CD4-positive, alpha-beta T cell treated with Interleukin-4 for 1 hour (primary cell): Measurements from ENCODE around the gene CEMIP2.
"Not testable (repeated sequence)": the region's sequence is repeated elsewhere in the genome, so short reads cannot be mapped to it uniquely, and the experiment has no call there.

Experiments
- DNase-seq, 2 donors: peaks; one replicate each; pipeline ENCODE4 v3.0.0-alpha.2; 2020 to 2022

Gene CEMIP2, protein sequence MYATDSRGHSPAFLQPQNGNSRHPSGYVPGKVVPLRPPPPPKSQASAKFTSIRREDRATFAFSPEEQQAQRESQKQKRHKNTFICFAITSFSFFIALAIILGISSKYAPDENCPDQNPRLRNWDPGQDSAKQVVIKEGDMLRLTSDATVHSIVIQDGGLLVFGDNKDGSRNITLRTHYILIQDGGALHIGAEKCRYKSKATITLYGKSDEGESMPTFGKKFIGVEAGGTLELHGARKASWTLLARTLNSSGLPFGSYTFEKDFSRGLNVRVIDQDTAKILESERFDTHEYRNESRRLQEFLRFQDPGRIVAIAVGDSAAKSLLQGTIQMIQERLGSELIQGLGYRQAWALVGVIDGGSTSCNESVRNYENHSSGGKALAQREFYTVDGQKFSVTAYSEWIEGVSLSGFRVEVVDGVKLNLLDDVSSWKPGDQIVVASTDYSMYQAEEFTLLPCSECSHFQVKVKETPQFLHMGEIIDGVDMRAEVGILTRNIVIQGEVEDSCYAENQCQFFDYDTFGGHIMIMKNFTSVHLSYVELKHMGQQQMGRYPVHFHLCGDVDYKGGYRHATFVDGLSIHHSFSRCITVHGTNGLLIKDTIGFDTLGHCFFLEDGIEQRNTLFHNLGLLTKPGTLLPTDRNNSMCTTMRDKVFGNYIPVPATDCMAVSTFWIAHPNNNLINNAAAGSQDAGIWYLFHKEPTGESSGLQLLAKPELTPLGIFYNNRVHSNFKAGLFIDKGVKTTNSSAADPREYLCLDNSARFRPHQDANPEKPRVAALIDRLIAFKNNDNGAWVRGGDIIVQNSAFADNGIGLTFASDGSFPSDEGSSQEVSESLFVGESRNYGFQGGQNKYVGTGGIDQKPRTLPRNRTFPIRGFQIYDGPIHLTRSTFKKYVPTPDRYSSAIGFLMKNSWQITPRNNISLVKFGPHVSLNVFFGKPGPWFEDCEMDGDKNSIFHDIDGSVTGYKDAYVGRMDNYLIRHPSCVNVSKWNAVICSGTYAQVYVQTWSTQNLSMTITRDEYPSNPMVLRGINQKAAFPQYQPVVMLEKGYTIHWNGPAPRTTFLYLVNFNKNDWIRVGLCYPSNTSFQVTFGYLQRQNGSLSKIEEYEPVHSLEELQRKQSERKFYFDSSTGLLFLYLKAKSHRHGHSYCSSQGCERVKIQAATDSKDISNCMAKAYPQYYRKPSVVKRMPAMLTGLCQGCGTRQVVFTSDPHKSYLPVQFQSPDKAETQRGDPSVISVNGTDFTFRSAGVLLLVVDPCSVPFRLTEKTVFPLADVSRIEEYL (N-terminal part only)

DNA sequence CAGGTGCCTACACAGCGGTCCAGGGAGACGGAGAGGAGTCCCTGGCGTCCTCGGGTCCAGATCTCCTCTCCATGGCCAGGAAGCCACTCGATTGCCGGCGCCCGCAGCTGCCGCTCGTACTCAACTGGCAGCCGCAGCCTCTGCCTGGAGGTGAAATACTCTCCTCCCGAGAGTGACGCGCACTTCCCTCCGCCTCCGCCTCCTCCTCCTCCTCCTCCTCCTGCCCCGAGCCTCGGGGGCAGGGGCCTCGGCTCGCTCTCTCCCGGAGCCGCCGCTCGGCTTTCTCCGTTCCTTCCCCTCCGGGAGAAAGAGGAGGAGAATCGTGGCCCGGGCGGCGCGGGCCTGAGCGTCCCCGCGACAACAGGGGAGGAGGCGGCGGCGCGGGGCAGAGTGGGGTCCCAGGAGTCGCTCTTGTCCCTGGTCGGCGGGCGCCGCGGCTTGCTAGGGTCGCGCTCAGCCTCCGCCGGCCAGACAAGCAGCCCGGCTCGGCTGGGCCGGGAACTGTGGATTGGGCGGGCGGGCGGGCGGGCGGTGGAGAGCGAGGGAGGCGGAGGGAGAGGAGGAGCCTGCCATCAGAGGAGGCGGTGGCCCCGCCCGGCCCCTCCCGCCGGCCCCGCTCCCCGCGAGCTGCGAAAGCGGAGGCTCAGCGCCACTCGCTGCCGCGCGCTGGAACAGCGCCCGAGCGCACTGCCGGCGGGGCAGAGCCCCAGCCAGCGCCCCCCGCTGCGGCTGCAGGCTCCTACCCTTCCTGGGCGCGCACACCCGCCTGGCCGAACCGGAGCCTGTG is at the start of gene CEMIP2:
Gene CEMIP2, minus strand, starts transcription at position 126 of the 787 bp plus-strand sequence. CDS start 18,140 bp downstream, outside the sequence.
- peak; percentile 91 for DNase-seq

- no peak for DNase-seq
These were observed 48.7 kb upstream of the CEMIP2 start for GRCh38 chr9:71816916-71817451.

DNA sequence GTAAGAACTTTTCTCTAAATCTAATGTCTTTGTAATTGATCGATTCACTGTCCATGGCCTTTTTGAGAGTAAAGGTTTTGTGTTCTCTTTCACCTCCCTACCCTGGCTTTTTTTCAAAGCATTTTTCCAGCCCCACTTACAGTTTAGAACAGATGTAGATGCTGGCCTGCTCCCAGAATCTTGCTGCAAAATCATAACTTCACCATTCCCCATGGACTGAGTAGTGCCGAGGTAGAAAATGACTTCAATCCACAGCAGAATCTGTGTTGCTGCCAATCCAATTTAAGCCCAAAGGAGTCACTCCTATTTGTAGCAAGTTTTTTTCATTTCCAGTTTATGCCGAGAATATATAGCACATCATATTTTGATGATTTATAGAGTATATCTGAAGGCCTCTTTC is 46.5 kb upstream of the CEMIP2 start:
- DNase-seq: no peak

- no peak for DNase-seq
These were observed 45.9 kb upstream of the CEMIP2 start for GRCh38 chr9:71814226-71814625.

- DNase-seq: no peak
These were observed 44.1 kb upstream of the CEMIP2 start for GRCh38 chr9:71812385-71812784.

DNA sequence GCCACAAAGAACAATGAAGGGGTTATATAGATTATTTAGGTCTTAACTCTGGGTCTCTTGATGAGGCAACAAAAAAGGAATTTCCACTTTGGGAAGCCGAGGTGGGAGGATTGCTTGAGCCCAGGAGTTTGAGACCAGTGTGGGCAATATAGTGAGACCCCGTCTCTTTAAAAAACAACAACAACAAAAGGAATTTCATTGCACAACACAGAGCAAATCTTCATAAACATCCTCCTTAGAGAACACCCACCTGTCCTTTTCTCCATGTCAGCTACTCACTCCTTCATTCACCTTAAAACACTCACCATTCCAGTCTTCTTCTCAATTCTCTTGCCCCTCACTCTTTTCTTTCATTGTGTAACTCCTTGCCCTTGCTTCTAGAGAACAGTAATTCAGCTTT is 39.8 kb upstream of the CEMIP2 start:
- no peak for DNase-seq

- peak; percentile 73 to 77 for DNase-seq
These were observed 38.6 kb upstream of the CEMIP2 start for GRCh38 chr9:71806901-71807307.

- DNase-seq: not testable (repeated sequence)
These were observed 36.8 kb upstream of the CEMIP2 start for GRCh38 chr9:71805096-71805495.

DNA sequence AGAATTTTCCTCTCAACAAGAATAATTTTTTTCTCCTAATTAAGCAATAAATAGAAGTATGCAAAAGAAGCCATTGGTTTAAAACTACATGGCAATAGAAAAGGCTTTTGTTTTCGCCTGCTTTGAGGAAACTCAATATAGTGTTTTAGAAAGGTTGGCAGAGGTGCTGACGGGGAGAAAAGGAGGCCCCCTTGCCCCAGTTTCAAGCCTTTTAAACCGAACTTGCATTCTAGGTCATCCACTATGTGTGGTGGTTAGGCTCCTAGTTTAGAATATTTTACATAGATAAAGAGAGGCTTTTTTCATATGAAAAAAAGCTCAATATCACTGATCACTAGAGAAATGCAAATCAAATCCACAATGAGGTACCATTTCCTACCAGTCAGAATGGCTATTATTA is 33.5 kb upstream of the CEMIP2 start:
- DNase-seq: no peak

GRCh38 chr9:71797266-71797665 is 29.0 kb upstream of the CEMIP2 start:
- DNase-seq: no peak

DNA sequence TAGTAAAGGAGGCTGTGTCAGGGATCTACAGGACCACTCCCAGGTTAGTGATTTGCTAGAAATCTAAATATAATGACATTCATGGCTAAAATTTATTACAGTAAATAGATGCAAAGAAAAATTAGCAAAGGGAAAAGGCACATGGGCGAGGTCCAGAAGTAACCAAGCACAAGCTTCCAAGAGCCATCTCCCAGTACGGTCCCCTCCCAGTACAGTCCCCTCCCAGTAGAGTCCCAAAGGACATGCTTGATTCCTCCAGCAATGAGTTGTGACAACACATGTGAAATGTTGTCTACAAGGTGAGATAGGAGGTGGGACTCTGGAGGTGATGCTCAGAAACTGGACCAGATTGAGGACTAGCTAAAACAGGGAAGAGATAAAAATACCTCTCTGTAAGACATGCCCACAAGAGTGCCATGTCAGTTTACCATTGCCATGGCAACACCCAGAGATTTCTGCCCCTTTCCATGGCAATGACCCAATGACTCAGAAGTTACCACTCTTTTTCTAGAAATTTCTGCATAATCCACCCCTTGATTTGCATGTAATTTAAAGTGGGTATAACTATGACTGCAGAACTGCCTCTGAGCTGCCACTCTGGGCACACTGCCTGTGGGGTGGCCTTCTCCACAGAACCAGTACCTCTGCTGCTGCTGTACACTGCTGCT is 27.9 kb upstream of the CEMIP2 start:
- peak; percentile 55 to 62 for DNase-seq

- peak; percentile 21 to 71 for DNase-seq
These were observed 26.9 kb upstream of the CEMIP2 start for GRCh38 chr9:71795097-71795813.

GRCh38 chr9:71793386-71794105 is 25.2 kb upstream of the CEMIP2 start:
- no peak for DNase-seq

DNA sequence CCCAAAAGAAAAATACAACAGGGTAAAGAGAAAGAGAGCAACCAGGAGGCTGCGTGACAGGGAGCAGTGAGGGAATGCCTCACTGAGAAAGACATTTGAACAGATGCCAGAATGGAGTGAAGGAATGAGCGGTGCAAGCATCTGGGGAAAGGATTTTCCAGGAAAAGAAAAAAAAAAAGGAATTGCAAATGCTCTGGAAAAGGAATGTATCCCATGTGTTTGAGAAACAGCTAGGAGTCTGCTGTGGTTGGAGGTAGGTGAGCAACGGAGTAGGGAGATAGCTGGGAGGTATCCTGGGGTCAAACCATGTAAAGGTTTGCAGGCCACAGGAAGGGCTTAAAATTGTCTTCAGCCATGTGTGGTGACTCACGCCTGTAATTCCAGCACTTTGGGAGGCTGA is 23.6 kb upstream of the CEMIP2 start:
- DNase-seq: no peak

DNA sequence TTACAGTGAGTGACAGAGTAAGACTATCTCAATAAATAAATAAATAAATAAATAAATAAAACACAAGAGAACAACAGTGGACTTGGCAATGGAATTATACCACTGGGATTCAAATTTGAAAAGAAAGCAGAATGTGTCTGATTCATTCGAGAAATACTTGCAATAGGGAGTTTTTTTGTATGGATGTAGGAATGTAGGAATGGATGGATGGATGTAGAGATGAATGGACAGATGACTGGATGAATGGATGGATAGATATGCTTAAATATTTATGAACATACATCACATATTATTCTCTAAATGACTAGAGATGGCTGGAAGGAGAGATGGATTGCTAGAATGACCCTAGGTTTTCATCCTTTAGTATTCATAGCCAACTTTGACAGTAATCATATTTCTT is 22.0 kb upstream of the CEMIP2 start:
- no peak for DNase-seq

- peak; percentile 88 to 90 for DNase-seq
These were observed 14.8 kb upstream of the CEMIP2 start for GRCh38 chr9:71783120-71783523.

GRCh38 chr9:71781391-71781790 is 13.1 kb upstream of the CEMIP2 start:
- DNase-seq: peak in 1 of 2 donors; percentile 46

- no peak for DNase-seq
These were observed 12.6 kb upstream of the CEMIP2 start for GRCh38 chr9:71780953-71781352.

DNA sequence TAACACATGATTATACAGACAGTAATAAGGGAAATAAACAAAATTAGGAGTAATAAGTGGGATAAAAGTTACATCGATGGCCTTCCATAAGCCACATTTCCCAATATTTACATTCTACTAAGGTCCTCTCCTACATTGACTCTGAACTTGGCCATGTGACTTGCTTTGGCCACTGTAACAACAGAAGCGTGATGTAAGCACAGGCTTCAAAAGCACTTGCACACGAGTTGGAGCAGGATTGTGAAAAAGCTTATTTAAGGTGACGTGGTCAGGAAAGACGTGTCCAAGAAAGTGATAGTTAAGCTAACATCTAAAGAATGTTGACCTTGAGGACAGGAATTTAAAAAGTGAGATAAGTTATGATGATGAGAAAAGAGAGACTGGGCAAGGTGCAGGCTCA is 9.8 kb upstream of the CEMIP2 start:
- DNase-seq: no peak

DNA sequence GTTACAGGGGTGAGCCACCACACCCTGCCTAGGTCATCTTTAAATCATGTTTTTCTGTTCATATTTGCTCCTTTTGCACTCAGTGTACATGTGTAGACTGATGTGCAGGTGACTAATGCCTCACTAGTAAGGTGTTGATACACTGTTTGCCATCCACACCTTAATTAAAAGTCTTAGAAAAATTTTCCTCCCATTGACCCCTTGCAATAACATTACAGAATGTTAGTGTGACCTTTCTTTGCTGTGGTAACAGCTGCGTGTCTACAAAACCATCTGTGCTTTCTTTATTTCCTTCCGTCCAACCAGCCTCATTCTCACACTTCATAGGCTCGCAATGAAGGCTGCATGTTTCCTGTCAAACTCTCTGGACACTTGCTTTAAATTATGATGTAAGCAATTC is 6.6 kb upstream of the CEMIP2 start:
- no peak for DNase-seq
